Measurements from ENCODE around the gene TNS2.

TNS2 gene

DNA sequence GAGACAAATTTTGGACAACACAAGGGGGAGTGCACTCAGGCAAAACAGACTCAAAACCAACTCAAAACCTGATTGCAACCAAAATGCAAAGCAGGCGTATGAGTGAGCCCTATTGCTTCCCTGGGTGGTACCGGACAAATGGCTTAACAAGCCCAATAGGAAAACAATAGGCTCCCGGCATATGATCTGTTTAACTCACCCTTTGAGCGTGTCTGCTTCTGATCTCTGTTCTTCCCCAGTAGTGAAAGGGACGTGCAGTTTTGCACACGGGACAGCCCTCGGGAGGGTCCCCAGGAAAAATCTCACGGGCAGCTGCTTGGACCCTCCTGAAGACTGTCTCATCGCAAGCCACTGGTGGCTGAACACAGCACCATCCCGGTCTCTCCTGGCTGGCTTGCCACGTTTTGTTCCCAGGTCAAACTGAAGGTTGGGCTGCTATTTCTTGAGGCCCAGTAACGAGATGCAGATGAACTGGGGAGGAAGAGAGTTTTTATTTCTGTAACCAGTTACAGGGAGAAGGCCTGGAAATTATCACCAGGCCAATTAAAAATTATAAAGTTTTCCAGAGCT lies 63.4 kb downstream of the TNS2 start:
- no peak for DNase-seq (ENCODE audit: low spot score)

DNA sequence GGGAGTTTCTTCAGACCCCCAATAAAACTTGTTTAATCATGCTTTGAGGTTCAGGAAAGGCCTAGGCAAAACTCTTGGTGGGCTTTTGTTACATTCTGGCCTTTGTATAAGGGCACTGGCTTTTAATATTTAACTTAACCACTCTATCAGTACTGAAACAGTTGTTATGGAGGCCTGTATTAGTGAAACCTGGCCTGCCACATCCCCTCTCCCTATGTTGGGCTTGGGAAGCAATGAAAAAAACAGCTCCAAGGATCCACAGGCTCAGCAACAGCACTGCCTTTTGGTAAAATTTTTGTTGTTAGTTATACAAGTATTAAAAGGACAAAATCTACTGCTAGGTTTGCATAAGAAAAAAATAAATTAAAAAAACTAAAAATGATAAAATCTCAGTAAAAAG lies 64.1 kb downstream of the TNS2 start:
- DNase-seq (ENCODE audit: low spot score) = no peak
